Astrocyte (in vitro differentiated cells and primary cell): ENCODE results near the gene SCN8A. TPM values are rescaled to one million over a fixed set of nuclear protein-coding genes. Genes with fewer than 3 reads are reported as not detected.
A peak's percentile ranks its signal among the peaks of the same experiment; 100 is the strongest.

Source experiments
- DNase-seq: peaks from one replicate; pipeline ENCODE4 v3.0.0-alpha.2; 2010; ENCODE audit warnings: low read depth
- FAIRE-seq: peaks from 2 replicates; lab custom pipeline; 2011; peaks lifted over from hg19 to GRCh38; lab: Jason Lieb, UNC
- H2AFZ ChIP-seq: 2 replicates; pipeline ENCODE4 v1.6.0; 2012; ENCODE audit warnings: low read depth, low read length, inconsistent platforms
- H3K27ac ChIP-seq: 2 replicates; pipeline ENCODE4 v1.5.1; 2011; ENCODE audit warnings: low read depth, low read length, inconsistent platforms
- H3K27me3 ChIP-seq: 2 replicates; pipeline ENCODE4 v1.6.0; 2011; ENCODE audit warnings: low read length, inconsistent platforms; ENCODE audit not compliant: insufficient read depth
- H3K36me3 ChIP-seq: 2 replicates; pipeline ENCODE4 v1.5.1; 2011; ENCODE audit warnings: low read length, inconsistent platforms; ENCODE audit not compliant: insufficient read depth
- H3K4me1 ChIP-seq: 2 replicates; pipeline ENCODE4 v1.5.1; 2011; ENCODE audit warnings: low read length, inconsistent platforms; ENCODE audit not compliant: insufficient read depth
- H3K4me2 ChIP-seq: 2 replicates; pipeline ENCODE4 v1.6.0; 2012; ENCODE audit warnings: low read length, inconsistent platforms
- H3K4me3 ChIP-seq: 2 replicates; pipeline ENCODE4 v1.5.1; 2011; ENCODE audit warnings: low read depth, mild to moderate bottlenecking, low read length, inconsistent platforms; ENCODE audit not compliant: insufficient read depth
- H3K79me2 ChIP-seq: 2 replicates; pipeline ENCODE4 v1.6.0; 2012; ENCODE audit warnings: mild to moderate bottlenecking, low read length, inconsistent platforms; ENCODE audit not compliant: insufficient read depth
- H3K9ac ChIP-seq: 2 replicates; pipeline ENCODE4 v1.6.0; 2012; ENCODE audit warnings: mild to moderate bottlenecking, low read length, inconsistent platforms
- H3K9me3 ChIP-seq: 2 replicates; pipeline ENCODE4 v1.5.1; 2012; ENCODE audit warnings: low read depth, mild to moderate bottlenecking, low read length, inconsistent platforms; ENCODE audit not compliant: insufficient read depth
- H4K20me1 ChIP-seq: 2 replicates; pipeline ENCODE4 v1.6.0; 2012; ENCODE audit warnings: low read length, inconsistent platforms; ENCODE audit not compliant: insufficient read depth
- H3K27ac Mint-ChIP-seq: one replicate; pipeline ENCODE4 v1.8.0; 2021; ENCODE audit warnings: mild to moderate bottlenecking, mixed read lengths; ENCODE audit not compliant: unreplicated experiment
- H3K27me3 Mint-ChIP-seq: one replicate; pipeline ENCODE4 v1.8.0; 2021; ENCODE audit warnings: low read depth, mixed read lengths; ENCODE audit not compliant: unreplicated experiment
- H3K36me3 Mint-ChIP-seq: one replicate; pipeline ENCODE4 v1.8.0; 2021; ENCODE audit warnings: low read depth, mixed read lengths; ENCODE audit not compliant: unreplicated experiment
- H3K4me1 Mint-ChIP-seq: one replicate; pipeline ENCODE4 v1.8.0; 2021; ENCODE audit warnings: low read depth, mixed read lengths; ENCODE audit not compliant: unreplicated experiment
- H3K4me3 Mint-ChIP-seq: one replicate; pipeline ENCODE4 v1.8.0; 2021; ENCODE audit warnings: mild to moderate bottlenecking, moderate library complexity, mixed read lengths; ENCODE audit not compliant: unreplicated experiment
- H3K9me3 Mint-ChIP-seq: one replicate; pipeline ENCODE4 v1.8.0; 2021; ENCODE audit warnings: mild to moderate bottlenecking, mixed read lengths; ENCODE audit not compliant: unreplicated experiment
- EZH2 ChIP-seq: IDR thresholded peaks from 2 replicates; pipeline ENCODE4 v1.6.1; 2012; ENCODE audit warnings: mild to moderate bottlenecking, low read length, inconsistent platforms; ENCODE audit not compliant: insufficient read depth
- total RNA-seq: library from RNA; stranded (reverse); gene quantifications from 2 replicates; pipeline ENCODE4 v1.2.1, GENCODE V29; 2021
- TF ChIP-seq, protein P1 (sequence below): IDR thresholded peaks from 2 replicates; pipeline ENCODE4 v1.5.1; 2011; ENCODE audit warnings: low read depth, mild to moderate bottlenecking, inconsistent platforms, low read length, moderate library complexity; ENCODE audit not compliant: insufficient read depth

Gene SCN8A
- total RNA-seq, 1 donor from 2014 or later, result 6.5 TPM

DNA sequence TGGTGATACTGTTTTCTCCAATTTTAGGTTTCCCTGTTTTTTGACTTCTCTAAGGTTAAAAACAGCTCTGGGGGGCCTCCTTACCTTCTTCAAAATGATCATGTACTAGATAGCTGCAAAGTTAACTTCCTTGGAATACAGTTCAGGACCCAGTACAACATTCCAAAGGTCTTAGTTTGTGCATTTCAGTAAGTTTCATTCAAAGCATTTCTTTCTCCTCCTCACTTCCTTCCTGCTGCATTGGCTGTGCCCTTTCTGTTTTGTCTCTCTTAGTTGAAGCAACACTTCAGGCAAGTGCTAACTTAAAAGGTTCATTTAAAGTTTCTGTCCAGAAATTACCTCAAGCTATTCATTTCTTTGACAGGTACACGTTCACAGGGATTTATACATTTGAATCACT lies 95.7 kb downstream of the SCN8A start:
- H3K9me3 ChIP-seq, result no peaks in the 10 kb centered on the region
- H3K36me3 Mint-ChIP-seq, result no peaks in the 10 kb centered on the region
- TF ChIP-seq, protein P1, sequence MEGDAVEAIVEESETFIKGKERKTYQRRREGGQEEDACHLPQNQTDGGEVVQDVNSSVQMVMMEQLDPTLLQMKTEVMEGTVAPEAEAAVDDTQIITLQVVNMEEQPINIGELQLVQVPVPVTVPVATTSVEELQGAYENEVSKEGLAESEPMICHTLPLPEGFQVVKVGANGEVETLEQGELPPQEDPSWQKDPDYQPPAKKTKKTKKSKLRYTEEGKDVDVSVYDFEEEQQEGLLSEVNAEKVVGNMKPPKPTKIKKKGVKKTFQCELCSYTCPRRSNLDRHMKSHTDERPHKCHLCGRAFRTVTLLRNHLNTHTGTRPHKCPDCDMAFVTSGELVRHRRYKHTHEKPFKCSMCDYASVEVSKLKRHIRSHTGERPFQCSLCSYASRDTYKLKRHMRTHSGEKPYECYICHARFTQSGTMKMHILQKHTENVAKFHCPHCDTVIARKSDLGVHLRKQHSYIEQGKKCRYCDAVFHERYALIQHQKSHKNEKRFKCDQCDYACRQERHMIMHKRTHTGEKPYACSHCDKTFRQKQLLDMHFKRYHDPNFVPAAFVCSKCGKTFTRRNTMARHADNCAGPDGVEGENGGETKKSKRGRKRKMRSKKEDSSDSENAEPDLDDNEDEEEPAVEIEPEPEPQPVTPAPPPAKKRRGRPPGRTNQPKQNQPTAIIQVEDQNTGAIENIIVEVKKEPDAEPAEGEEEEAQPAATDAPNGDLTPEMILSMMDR, result no peak
- TF ChIP-seq EZH2, result no peak
- H2AFZ ChIP-seq, result no peak overlapping the region
- no peak overlapping the region for H3K9ac ChIP-seq
- H3K4me3 Mint-ChIP-seq, result no peak overlapping the region
- H3K27me3 Mint-ChIP-seq, result peaks cover under 1% of the 10 kb centered on the region
- H3K27ac Mint-ChIP-seq, result no peak overlapping the region
- no peaks in the 10 kb centered on the region for H3K36me3 ChIP-seq
- H3K27me3 ChIP-seq, result no peaks in the 10 kb centered on the region
- no peaks in the 10 kb centered on the region for H3K79me2 ChIP-seq
- peak; percentile 76 for FAIRE-seq
- peak; percentile 36 for DNase-seq
- peak overlapping the region; percentile 48 for H3K4me2 ChIP-seq
- H3K27ac ChIP-seq, result no peak overlapping the region
- peaks cover 27% of the 10 kb centered on the region for H3K4me1 Mint-ChIP-seq
- no peak overlapping the region for H3K4me3 ChIP-seq
- H3K4me1 ChIP-seq, result peaks cover 12% of the 10 kb centered on the region
- H3K9me3 Mint-ChIP-seq, result no peaks in the 10 kb centered on the region
- H4K20me1 ChIP-seq, result peaks cover 4% of the 10 kb centered on the region

DNA sequence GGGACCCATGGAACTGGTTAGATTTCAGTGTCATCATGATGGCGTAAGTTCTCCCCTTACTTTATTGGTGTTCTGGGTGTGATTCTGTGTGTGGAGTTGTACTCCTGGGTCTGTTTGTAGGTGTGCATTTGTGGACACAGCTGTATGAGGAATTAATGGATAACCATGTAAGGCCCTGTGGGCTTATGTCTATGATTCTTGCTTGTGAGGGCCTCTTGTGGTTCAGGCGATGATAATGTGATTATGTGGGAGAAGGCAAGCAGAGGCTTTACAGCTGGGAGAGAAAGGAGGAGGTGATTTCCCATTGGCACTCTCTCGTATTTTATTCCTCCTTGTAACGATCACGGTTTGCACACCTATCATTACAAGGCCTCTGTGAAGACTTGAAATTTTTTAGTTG lies 96.1 kb downstream of the SCN8A start:
- Histone ChIP-seq H3K4me1 (peaks cover 12% of the 10 kb centered on the region), H3K4me2 (peak overlapping the region; percentile 48), H2AFZ (no peak overlapping the region), H3K27ac (no peak overlapping the region), H4K20me1 (peaks cover 1% of the 10 kb centered on the region), H3K9me3 (no peaks in the 10 kb centered on the region), H3K9ac (no peak overlapping the region), H3K36me3 (no peaks in the 10 kb centered on the region), H3K4me3 (no peak overlapping the region), H3K79me2 (no peaks in the 10 kb centered on the region), H3K27me3 (no peaks in the 10 kb centered on the region)
- Mint-ChIP-seq H3K4me1 (peaks cover 31% of the 10 kb centered on the region), H3K9me3 (no peaks in the 10 kb centered on the region), H3K36me3 (no peaks in the 10 kb centered on the region), H3K27ac (peak overlapping the region; percentile 36), H3K4me3 (peak overlapping the region; percentile 36), H3K27me3 (no peaks in the 10 kb centered on the region)
- DNase-seq, result no peak
- no peak for TF ChIP-seq EZH2
- TF ChIP-seq, protein P1, result no peak
- no peak for FAIRE-seq

DNA sequence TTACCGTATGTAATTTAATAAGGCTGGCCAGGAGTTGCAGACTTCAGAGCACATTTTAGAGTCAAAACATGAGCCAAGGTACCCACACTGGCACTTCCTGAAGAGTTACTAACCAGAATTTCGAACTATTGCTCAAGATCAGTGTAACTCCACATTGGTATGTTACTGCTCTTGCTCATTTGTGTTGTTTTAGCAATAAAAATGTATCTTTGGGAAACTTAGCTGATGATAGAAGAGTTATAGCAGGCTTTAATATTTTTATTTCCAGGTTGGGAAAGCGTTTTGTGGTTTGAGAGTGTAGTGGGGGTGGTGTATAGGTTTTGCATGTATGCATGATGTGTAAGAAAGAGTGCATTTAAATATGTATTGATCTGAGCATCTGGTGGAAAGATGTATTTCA lies 96.6 kb downstream of the SCN8A start:
- TF ChIP-seq, protein P1, result no peak
- no peak for TF ChIP-seq EZH2
- Histone ChIP-seq H4K20me1 (no peaks in the 10 kb centered on the region), H2AFZ (no peak overlapping the region), H3K4me1 (peaks cover 12% of the 10 kb centered on the region), H3K27me3 (no peaks in the 10 kb centered on the region), H3K9ac (no peak overlapping the region), H3K4me2 (no peak overlapping the region), H3K4me3 (no peak overlapping the region), H3K27ac (no peak overlapping the region), H3K9me3 (no peaks in the 10 kb centered on the region), H3K79me2 (no peaks in the 10 kb centered on the region), H3K36me3 (no peaks in the 10 kb centered on the region)
- Mint-ChIP-seq H3K4me3 (no peak overlapping the region), H3K27me3 (no peaks in the 10 kb centered on the region), H3K36me3 (no peaks in the 10 kb centered on the region), H3K4me1 (peaks cover 33% of the 10 kb centered on the region), H3K27ac (no peak overlapping the region), H3K9me3 (no peaks in the 10 kb centered on the region)
- DNase-seq, result peak; percentile 28
- peak; percentile 26 for FAIRE-seq
